SU-DHL-6 (cell line): Measurements from ENCODE around the gene FBXO17.

Experiments used
- EZH2phosphoT487 ChIP-seq: fragments of 200-600 bp; sonication (generic), shearing (Covaris generic); conservative IDR thresholded peaks from 2 replicates; pipeline ENCODE4 v1.6.1; 2018; ENCODE audit warnings: mild to moderate bottlenecking, antibody characterized with exemption, low read length, moderate library complexity, mixed read lengths
- TF ChIP-seq, protein P1 (sequence below): fragments of 200-600 bp; sonication (generic); IDR thresholded peaks from one replicate; pipeline ENCODE4 v1.5.1; 2017; ENCODE audit warnings: antibody characterized with exemption, mild to moderate bottlenecking, low read length, moderate library complexity; ENCODE audit not compliant: insufficient read depth, poor library complexity, severe bottlenecking

GRCh38 chr19:38975214-38975860 lies at the start of gene FBXO17:
- TF ChIP-seq, protein P1, sequence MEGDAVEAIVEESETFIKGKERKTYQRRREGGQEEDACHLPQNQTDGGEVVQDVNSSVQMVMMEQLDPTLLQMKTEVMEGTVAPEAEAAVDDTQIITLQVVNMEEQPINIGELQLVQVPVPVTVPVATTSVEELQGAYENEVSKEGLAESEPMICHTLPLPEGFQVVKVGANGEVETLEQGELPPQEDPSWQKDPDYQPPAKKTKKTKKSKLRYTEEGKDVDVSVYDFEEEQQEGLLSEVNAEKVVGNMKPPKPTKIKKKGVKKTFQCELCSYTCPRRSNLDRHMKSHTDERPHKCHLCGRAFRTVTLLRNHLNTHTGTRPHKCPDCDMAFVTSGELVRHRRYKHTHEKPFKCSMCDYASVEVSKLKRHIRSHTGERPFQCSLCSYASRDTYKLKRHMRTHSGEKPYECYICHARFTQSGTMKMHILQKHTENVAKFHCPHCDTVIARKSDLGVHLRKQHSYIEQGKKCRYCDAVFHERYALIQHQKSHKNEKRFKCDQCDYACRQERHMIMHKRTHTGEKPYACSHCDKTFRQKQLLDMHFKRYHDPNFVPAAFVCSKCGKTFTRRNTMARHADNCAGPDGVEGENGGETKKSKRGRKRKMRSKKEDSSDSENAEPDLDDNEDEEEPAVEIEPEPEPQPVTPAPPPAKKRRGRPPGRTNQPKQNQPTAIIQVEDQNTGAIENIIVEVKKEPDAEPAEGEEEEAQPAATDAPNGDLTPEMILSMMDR = no peak
- no peak for TF ChIP-seq EZH2phosphoT487
